GM12865 (cell line): ENCODE data around the gene PPP5C.
"Not testable (repeated sequence)": the region's sequence is repeated elsewhere in the genome, so short reads cannot be mapped to it uniquely, and the experiment has no call there.

ENCODE experiments used
- DNase-seq: peaks from one replicate; pipeline ENCODE4 v3.0.0; 2010; ENCODE audit warnings: low read depth
- H3K4me3 ChIP-seq: 2 replicates; pipeline ENCODE4 v1.5.1; 2011; ENCODE audit warnings: mild to moderate bottlenecking, low read depth, low read length, control low read depth
- TF ChIP-seq, protein P1 (sequence below): IDR thresholded peaks from 2 replicates; pipeline ENCODE4 v1.5.1; 2011; ENCODE audit warnings: low read length, control low read depth, low read depth, inconsistent platforms; ENCODE audit not compliant: insufficient read depth; ENCODE audit errors: missing control alignments

Gene PPP5C

DNA sequence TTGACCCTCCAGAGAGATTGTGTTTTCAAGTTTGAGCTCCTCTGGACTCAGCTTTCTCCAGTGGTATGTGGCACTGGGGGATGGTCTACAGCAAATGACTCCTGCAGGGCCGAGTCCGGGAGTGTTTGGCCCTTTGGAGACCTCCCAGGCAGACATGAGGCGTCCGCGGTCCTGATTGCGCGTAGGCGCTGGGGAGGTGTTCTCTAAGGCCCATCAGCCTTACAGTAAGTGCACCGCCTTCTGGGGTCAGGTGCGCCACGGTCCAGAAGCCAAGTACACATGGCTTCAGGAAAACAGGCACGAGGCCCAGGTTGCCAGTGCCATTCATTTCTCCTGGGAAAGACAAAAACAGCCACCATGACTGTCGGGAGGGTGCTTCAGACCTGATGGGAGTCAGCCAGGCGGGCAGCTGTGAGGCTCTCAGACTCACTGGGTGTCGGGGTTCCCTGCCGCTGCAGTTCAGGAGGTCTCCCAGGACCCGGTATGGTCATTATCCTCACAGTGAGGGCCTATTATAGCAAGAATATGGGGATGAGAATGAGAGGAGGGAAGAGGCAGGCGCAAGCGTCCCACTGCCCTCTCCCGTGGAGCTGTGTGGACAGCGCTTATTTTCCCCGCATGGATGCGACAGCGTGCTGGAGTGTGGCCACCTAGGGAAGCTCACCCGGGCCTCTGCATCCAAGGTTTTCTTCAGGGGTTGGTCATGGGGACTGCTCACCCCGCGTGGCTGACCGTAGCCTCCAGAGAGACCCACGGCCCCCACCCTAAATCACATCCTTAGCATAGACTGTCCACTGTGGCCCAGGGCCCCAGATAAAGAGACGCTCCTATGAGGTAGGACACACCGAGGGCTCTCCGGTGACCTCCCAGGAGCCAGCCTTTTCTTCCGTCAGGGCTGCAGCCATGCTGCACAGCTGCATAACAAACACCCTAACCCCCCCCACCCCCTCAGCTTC is 44.7 kb downstream of the PPP5C start:
- no peak overlapping the region for H3K4me3 ChIP-seq
- DNase-seq = no peak
- TF ChIP-seq, protein P1, sequence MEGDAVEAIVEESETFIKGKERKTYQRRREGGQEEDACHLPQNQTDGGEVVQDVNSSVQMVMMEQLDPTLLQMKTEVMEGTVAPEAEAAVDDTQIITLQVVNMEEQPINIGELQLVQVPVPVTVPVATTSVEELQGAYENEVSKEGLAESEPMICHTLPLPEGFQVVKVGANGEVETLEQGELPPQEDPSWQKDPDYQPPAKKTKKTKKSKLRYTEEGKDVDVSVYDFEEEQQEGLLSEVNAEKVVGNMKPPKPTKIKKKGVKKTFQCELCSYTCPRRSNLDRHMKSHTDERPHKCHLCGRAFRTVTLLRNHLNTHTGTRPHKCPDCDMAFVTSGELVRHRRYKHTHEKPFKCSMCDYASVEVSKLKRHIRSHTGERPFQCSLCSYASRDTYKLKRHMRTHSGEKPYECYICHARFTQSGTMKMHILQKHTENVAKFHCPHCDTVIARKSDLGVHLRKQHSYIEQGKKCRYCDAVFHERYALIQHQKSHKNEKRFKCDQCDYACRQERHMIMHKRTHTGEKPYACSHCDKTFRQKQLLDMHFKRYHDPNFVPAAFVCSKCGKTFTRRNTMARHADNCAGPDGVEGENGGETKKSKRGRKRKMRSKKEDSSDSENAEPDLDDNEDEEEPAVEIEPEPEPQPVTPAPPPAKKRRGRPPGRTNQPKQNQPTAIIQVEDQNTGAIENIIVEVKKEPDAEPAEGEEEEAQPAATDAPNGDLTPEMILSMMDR = no peak

- no peak for DNase-seq
- TF ChIP-seq, protein P1 = no peak
- no peak overlapping the region for H3K4me3 ChIP-seq
These were observed 45.4 kb downstream of the PPP5C start for GRCh38 chr19:46392252-46392801.

DNA sequence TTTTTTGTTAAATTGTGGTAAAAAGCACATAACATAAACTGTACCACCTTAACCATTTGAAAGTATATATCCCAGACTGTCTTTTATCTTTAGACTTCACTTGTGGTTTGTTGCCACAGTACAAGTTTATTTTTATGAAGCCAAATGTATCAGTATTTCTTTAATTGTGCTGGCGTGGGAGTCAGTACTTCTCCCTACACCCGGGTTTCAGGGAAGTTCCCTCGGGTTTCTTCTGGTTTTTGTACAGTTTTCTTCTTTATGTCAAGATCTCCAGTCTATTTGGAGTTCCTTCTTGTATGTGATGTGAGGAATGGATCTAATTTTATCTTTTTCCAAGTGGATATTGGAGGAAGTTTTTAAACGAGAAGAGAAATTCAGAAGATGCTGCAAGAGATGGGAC is 46.0 kb downstream of the PPP5C start:
- H3K4me3 ChIP-seq = no peak overlapping the region
- TF ChIP-seq, protein P1 = no peak
- no peak for DNase-seq

- TF ChIP-seq, protein P1 = no peak
- H3K4me3 ChIP-seq = no peak overlapping the region
- DNase-seq = no peak
These were observed 46.8 kb downstream of the PPP5C start for GRCh38 chr19:46393456-46394401.

- DNase-seq = no peak
These were observed 47.5 kb downstream of the PPP5C start for GRCh38 chr19:46394402-46394797.

GRCh38 chr19:46397801-46398479 is 51.1 kb downstream of the PPP5C start:
- not testable (repeated sequence) for H3K4me3 ChIP-seq

More at GRCh38 chr19:46394402-46394797, 47.5 kb downstream of the PPP5C start:
- H3K4me3 ChIP-seq = no peak overlapping the region
- TF ChIP-seq, protein P1 = no peak

More at GRCh38 chr19:46397801-46398479, 51.1 kb downstream of the PPP5C start:
- not testable (repeated sequence) for DNase-seq
